Mucosa of descending colon (tissue), 3 donors: ENCODE measurements around the gene SF3B5. TPM values are rescaled to one million over a fixed set of nuclear protein-coding genes. Genes with fewer than 3 reads are reported as not detected.

Experiments
- ATAC-seq: fragments of 200-7000 bp; cut with Tn5 transposase; one replicate; pipeline ENCODE4 v1.9.1; 2020; ENCODE audit warnings: mild to moderate bottlenecking, moderate library complexity
- DNase-seq, 3 donors: peaks; one replicate each; pipeline ENCODE4 v3.0.0-alpha.2; 2020
- H3K36me3 ChIP-seq: fragments of 200-600 bp; one replicate; pipeline ENCODE4 v1.8.0; 2021; ENCODE audit warnings: low read depth, mild to moderate bottlenecking
- H3K4me1 ChIP-seq: fragments of 200-600 bp; one replicate; pipeline ENCODE4 v1.8.0; 2021; ENCODE audit warnings: low read depth, mild to moderate bottlenecking
- H3K4me3 ChIP-seq: fragments of 200-600 bp; one replicate; pipeline ENCODE4 v1.8.0; 2021; ENCODE audit warnings: mild to moderate bottlenecking
- H3K9me3 ChIP-seq: fragments of 200-600 bp; one replicate; pipeline ENCODE4 v1.8.0; 2021; ENCODE audit warnings: mild to moderate bottlenecking
- intact Hi-C, 2 donors: fragments of 100-400 bp; cut with DNase I in 1 of 2; cut with micrococcal nuclease in 1 of 2; formaldehyde crosslinking; loops; one replicate each; pipeline versions ENCODE4 v1.11.0 to v1.11.1; 2022; cut with DNase I, micrococcal nuclease
- total RNA-seq, 3 donors: library from RNA; stranded (reverse); fragmentation: NEBNext Ultra II Directional in 2 of 3; extraction: Animal tissue kit (Norgen Biotek cat#: 25700) in 2 of 3; gene quantifications; one replicate each; pipeline versions ENCODE4 v1.2.1 to v1.2.4, GENCODE V29; 2021 to 2023
- TF ChIP-seq, protein P1 (sequence below): fragments of 200-600 bp; IDR thresholded peaks from one replicate; pipeline ENCODE4 v1.8.0; 2022; ENCODE audit warnings: antibody characterized with exemption, mild to moderate bottlenecking
- donor health status: DM: no; HTN: no; CAD: no; lungs with moderate emphysema.
- donor health status: DM: no; HTN: no; CAD: no.
- donor health status: DM: no; HTN: yes; CAD: no.

SF3B5 gene
- total RNA-seq, 3 donors from 2014 or later: 104 to 172 (median 140) TPM

- Histone ChIP-seq H3K4me1 (no peaks in the 10 kb centered on the region), H3K36me3 (no peaks in the 10 kb centered on the region), H3K4me3 (no peak overlapping the region), H3K9me3 (no peaks in the 10 kb centered on the region)
- TF ChIP-seq, protein P1, sequence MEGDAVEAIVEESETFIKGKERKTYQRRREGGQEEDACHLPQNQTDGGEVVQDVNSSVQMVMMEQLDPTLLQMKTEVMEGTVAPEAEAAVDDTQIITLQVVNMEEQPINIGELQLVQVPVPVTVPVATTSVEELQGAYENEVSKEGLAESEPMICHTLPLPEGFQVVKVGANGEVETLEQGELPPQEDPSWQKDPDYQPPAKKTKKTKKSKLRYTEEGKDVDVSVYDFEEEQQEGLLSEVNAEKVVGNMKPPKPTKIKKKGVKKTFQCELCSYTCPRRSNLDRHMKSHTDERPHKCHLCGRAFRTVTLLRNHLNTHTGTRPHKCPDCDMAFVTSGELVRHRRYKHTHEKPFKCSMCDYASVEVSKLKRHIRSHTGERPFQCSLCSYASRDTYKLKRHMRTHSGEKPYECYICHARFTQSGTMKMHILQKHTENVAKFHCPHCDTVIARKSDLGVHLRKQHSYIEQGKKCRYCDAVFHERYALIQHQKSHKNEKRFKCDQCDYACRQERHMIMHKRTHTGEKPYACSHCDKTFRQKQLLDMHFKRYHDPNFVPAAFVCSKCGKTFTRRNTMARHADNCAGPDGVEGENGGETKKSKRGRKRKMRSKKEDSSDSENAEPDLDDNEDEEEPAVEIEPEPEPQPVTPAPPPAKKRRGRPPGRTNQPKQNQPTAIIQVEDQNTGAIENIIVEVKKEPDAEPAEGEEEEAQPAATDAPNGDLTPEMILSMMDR: no peak
- ATAC-seq (no peak), DNase-seq (no peak)
- intact Hi-C loops: no loop called here
Measured at GRCh38 chr6:144119376-144119775, 24.0 kb upstream of the SF3B5 start.

DNA sequence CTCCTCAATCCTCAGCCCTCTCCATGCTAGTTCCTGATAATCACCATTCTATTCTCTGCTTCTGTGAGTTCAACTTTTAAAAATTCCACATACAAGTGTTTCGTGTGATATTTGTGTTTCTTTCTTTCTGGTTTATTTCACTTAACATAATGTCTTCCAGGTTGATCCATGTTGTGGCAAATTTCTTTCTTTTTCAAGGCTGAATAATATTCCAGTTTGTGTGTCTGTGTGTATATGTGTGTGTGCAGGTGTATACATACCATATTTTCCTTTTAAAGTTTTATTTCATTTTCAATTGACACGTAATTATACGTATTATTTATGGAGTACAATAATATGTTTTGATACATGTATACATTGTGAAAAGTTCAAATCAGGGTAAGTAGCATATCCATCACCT is 19.8 kb upstream of the SF3B5 start:
- TF ChIP-seq, protein P1: no peak
- no peaks in the 10 kb centered on the region for H3K36me3 ChIP-seq

GRCh38 chr6:144113366-144113765 is 18.0 kb upstream of the SF3B5 start:
- TF ChIP-seq, protein P1: no peak
- Histone ChIP-seq H3K4me3 (no peak overlapping the region), H3K36me3 (no peaks in the 10 kb centered on the region), H3K9me3 (no peaks in the 10 kb centered on the region), H3K4me1 (no peaks in the 10 kb centered on the region)
- DNase-seq (no peak), ATAC-seq (no peak)
- intact Hi-C loops: no loop called here

More for the DNA sequence above, 19.8 kb upstream of the SF3B5 start:
- no peaks in the 10 kb centered on the region for H3K4me1 ChIP-seq
- intact Hi-C loops: no loop called here
- ATAC-seq: no peak
- H3K4me3 ChIP-seq: no peak overlapping the region
- no peaks in the 10 kb centered on the region for H3K9me3 ChIP-seq
- DNase-seq: no peak

DNA sequence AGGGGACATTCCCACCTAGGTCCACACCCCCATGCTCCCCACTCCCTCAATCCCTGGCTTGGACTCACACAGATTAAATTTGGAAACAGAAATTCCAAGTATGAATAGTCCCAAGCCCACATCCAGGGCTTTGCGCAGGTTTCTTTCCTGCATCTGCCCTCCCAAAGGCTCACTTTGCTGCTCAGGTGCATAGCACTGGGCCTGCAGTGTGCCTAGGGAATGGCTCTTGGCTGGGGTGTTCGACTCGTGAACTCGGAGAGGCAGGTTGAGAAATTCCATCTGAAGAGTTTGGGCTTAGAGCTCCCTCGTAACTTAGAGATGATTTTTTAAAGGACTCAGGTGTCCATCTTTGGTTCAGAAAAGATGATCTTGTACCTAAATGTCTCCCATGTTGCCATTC is 14.8 kb upstream of the SF3B5 start:
- intact Hi-C loops: no loop called here
- DNase-seq (no peak), ATAC-seq (no peak)
- no peaks in the 10 kb centered on the region for H3K4me1 ChIP-seq
- H3K36me3 ChIP-seq: no peaks in the 10 kb centered on the region
- TF ChIP-seq, protein P1: no peak
- no peaks in the 10 kb centered on the region for H3K9me3 ChIP-seq
- H3K4me3 ChIP-seq: no peak overlapping the region

DNA sequence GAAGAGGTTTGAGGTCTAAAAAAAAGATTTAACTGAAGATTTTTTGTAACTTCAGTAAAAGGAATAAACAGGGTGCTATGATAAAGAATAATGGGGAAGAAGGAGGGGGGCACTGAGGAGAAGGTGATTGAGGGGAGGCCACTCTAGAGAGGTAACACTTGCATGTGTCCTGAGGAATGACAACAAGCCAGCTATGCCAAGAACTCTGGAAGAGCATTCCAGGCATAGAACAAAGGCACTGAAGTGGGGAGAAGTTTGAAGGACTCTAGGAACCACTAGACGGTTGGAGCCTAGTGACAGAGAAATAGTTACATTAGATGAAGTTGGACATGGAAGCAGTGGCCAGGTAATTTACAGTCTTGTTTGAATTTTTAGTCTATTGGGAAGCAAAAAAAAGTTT is 10.8 kb upstream of the SF3B5 start:
- Histone ChIP-seq H3K4me3 (no peak overlapping the region), H3K9me3 (no peaks in the 10 kb centered on the region), H3K36me3 (no peaks in the 10 kb centered on the region), H3K4me1 (no peaks in the 10 kb centered on the region)
- intact Hi-C loops: loop anchor here (5.0 kb wide), 1 partner anchor 111 kb away; no protein-coding TSS in a partner anchor
- TF ChIP-seq, protein P1: no peak
- ATAC-seq (no peak), DNase-seq (no peak)

DNA sequence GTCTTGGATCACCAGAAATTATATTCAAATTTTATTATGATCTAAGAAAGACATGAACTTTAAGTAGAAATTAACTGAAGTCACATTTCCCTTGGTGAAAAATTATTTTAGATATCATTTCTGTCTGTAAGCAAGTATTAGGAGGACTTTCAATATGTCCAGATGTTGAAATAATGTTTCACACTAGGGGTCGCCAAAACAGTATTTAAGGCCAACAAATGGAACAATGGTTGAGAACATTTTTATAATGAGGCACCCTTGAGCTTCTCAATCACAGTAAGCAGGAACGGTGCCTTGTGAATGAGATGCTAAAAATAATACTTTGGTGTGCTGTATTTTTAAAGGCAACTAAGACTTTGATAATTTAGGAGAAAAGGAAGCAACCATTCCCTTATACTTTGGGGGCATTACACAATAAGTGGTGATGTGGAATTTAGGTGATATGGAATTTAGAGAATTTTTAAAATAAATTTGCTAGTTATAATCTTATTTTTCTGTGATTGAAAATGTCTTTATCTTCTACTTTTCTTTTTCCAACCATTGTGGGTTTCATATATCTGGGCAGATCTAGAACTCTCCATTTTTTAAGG is 9.6 kb upstream of the SF3B5 start:
- Histone ChIP-seq H3K9me3 (no peaks in the 10 kb centered on the region), H3K4me3 (no peak overlapping the region), H3K4me1 (no peaks in the 10 kb centered on the region), H3K36me3 (no peaks in the 10 kb centered on the region)
- intact Hi-C loops: loop anchor here (2.0 to 5.0 kb wide), 2 partner anchors 112 to 378 kb away; no protein-coding TSS in a partner anchor
- ATAC-seq (peak; percentile 63), DNase-seq (peak in 1 of 3 donors; percentile 83)
- TF ChIP-seq, protein P1: peak; percentile 17
